ENCODE data around the gene LRP1B. TPM values are rescaled to one million over a fixed set of nuclear protein-coding genes. Genes with fewer than 3 reads are reported as not detected.

Gene LRP1B
- total RNA-seq, 3 donors from 2014 or later = 2.3 to 29.8 (median 21.8) TPM

DNA sequence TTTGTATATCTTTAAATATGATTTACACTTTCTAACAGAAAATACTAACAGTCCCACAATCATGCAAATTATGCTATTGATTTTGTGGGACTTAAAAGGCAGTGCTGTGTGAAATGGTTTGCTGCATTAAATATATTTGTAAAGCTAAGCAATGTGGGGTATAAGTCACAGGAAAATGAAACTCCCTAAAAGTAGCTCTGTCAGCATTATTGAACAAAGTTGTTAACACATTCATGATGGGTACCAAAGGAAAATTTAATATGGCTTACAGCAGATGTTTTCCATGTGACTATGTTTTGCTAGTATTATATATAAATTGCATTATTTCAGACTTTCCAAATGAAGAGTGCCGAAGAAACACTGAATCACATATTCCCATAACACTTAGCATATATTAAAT, 1450.0 kb downstream of the LRP1B start:
- no peak for DNase-seq (ENCODE audit: low spot score in 2 of 2)
- no peaks in the 10 kb centered on the region for H3K4me1 ChIP-seq
- intact Hi-C loops (cut with DNase I; ENCODE audit: low total_unique reads) = no loop called here
- no peak overlapping the region for H3K27ac ChIP-seq
- no peaks in the 10 kb centered on the region for H3K36me3 ChIP-seq
- no peaks in the 10 kb centered on the region for H3K9me3 ChIP-seq
- no peaks in the 10 kb centered on the region for H3K27me3 ChIP-seq
- TF ChIP-seq POLR2AphosphoS5 (IDR thresholded peaks at IDR 0.05) (no peak), POLR2A (IDR thresholded peaks at IDR 0.05) (no peak)
- TF ChIP-seq, protein P1, sequence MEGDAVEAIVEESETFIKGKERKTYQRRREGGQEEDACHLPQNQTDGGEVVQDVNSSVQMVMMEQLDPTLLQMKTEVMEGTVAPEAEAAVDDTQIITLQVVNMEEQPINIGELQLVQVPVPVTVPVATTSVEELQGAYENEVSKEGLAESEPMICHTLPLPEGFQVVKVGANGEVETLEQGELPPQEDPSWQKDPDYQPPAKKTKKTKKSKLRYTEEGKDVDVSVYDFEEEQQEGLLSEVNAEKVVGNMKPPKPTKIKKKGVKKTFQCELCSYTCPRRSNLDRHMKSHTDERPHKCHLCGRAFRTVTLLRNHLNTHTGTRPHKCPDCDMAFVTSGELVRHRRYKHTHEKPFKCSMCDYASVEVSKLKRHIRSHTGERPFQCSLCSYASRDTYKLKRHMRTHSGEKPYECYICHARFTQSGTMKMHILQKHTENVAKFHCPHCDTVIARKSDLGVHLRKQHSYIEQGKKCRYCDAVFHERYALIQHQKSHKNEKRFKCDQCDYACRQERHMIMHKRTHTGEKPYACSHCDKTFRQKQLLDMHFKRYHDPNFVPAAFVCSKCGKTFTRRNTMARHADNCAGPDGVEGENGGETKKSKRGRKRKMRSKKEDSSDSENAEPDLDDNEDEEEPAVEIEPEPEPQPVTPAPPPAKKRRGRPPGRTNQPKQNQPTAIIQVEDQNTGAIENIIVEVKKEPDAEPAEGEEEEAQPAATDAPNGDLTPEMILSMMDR (IDR thresholded peaks at IDR 0.05) = no peak
- H3K4me3 ChIP-seq = no peak overlapping the region

DNA sequence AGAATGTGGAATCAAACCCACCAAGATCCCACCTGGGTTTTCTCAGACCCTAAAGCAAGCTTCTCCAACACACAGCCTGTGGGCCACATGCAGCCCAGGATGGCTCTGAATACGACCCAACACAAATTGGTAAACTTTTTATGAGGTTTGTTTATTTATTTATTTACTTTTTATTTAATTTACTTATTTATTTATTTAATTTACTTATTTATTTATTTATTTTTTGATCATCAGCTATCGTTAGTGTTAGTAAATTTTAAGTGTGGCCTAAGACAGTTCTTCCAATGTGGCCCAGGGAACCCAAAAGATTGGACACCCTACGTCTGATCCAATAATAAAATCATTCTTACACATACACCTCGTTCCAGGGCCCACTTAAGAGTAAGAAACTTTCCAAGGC, 1451.1 kb downstream of the LRP1B start:
- Histone ChIP-seq H3K27me3 (no peaks in the 10 kb centered on the region), H3K27ac (no peak overlapping the region), H3K9me3 (no peaks in the 10 kb centered on the region), H3K36me3 (no peaks in the 10 kb centered on the region), H3K4me3 (no peak overlapping the region), H3K4me1 (no peaks in the 10 kb centered on the region)
- DNase-seq (ENCODE audit: low spot score in 2 of 2) = no peak
- TF ChIP-seq, protein P1 (IDR thresholded peaks at IDR 0.05) = no peak
- intact Hi-C loops (cut with DNase I; ENCODE audit: low total_unique reads) = no loop called here

DNA sequence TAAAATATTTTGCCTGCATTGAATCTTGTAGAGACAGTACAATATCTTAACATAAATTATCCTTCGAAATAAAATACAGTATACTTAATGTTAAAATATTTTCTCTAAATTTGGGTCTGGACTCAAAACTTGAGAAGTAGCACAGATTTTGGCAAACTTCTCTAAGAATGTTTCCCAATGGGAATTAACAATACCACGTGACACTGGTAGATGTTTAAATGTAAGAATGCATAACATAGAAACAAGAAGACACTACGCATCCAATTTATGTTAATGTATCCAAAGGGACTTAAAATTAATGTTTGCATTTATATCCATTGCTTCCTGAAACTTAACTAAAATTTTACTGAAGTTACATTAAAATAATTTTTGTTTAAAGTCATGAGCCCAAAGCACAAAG, 1460.9 kb downstream of the LRP1B start:
- H3K27me3 ChIP-seq = no peaks in the 10 kb centered on the region
- no peaks in the 10 kb centered on the region for H3K36me3 ChIP-seq
- no peak overlapping the region for H3K27ac ChIP-seq
- intact Hi-C loops (cut with DNase I; ENCODE audit: low total_unique reads) = no loop called here
- H3K4me3 ChIP-seq = no peak overlapping the region
- TF ChIP-seq POLR2A (IDR thresholded peaks at IDR 0.05) (no peak), POLR2AphosphoS5 (IDR thresholded peaks at IDR 0.05) (no peak)
- no peaks in the 10 kb centered on the region for H3K9me3 ChIP-seq
- no peaks in the 10 kb centered on the region for H3K4me1 ChIP-seq
- no peak for DNase-seq (ENCODE audit: low spot score in 2 of 2)

DNA sequence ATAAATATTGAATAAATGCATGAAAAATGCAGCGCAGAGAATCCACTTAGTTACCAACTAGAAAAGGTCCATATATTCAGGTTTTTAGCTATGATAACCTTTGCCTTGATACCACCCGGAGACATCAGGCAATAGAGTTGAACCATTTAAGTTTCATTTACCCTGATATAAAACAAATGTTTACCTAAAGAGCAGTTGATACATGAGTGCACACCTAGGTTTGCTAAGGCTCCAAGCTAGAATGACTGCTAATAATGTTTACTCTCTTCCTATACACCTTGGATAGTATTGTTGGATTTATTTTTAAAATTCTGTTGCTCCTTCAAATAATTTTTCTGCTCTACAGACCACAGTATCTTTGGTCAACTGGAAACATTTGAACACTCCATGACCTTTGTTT, 1463.6 kb downstream of the LRP1B start:
- intact Hi-C loops (cut with DNase I; ENCODE audit: low total_unique reads) = no loop called here
- H3K27ac ChIP-seq = no peak overlapping the region
- no peaks in the 10 kb centered on the region for H3K27me3 ChIP-seq
- no peaks in the 10 kb centered on the region for H3K36me3 ChIP-seq
- H3K4me3 ChIP-seq = no peak overlapping the region
- peaks cover 0 to under 1% of the 10 kb centered on the region in 2 donors for H3K9me3 ChIP-seq
- TF ChIP-seq, protein P1 (IDR thresholded peaks at IDR 0.05) = no peak
- TF ChIP-seq POLR2A (IDR thresholded peaks at IDR 0.05) (no peak), POLR2AphosphoS5 (IDR thresholded peaks at IDR 0.05) (no peak)
- H3K4me1 ChIP-seq = no peaks in the 10 kb centered on the region
- no peak for DNase-seq (ENCODE audit: low spot score in 2 of 2)

DNA sequence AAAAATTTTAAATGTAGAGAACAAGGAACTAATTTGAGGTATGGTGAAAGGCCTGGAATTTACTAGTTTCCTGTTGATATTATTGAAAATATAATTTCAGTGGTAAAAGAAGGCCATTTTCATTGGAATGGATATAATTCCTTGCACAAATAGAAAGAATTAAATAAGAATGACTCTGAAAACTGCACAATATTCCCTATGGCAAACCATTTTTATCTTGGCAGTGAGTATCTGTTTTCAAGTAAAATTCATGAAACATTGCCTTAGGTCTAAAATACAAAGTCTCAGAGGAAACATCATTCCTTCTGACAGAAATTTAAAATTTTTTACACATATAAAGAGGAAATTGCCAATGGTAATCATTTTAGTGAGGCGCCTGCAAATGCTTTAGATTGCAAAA, 1468.3 kb downstream of the LRP1B start:
- TF ChIP-seq, protein P1 (IDR thresholded peaks at IDR 0.05) = no peak
- TF ChIP-seq POLR2AphosphoS5 (IDR thresholded peaks at IDR 0.05) (no peak), POLR2A (IDR thresholded peaks at IDR 0.05) (no peak)
- DNase-seq (ENCODE audit: low spot score in 2 of 2) = no peak

More for the DNA sequence above, 1468.3 kb downstream of the LRP1B start:
- Histone ChIP-seq H3K9me3 (peaks cover 0 to 6% of the 10 kb centered on the region in 2 donors), H3K36me3 (no peaks in the 10 kb centered on the region), H3K27ac (no peak overlapping the region), H3K27me3 (no peaks in the 10 kb centered on the region), H3K4me1 (no peaks in the 10 kb centered on the region), H3K4me3 (no peak overlapping the region)
- intact Hi-C loops (cut with DNase I; ENCODE audit: low total_unique reads) = no loop called here

Measured in breast epithelium (tissue), 4 donors.